GM19193 (cell line): ENCODE data around the gene BPIFB2.

Experiments used
- POLR2A ChIP-seq: IDR thresholded peaks from 4 replicates; pipeline ENCODE4 v1.6.1; 2011; ENCODE audit not compliant: insufficient read depth, insufficient read length; ENCODE audit errors: extremely low read depth

Gene BPIFB2

DNA sequence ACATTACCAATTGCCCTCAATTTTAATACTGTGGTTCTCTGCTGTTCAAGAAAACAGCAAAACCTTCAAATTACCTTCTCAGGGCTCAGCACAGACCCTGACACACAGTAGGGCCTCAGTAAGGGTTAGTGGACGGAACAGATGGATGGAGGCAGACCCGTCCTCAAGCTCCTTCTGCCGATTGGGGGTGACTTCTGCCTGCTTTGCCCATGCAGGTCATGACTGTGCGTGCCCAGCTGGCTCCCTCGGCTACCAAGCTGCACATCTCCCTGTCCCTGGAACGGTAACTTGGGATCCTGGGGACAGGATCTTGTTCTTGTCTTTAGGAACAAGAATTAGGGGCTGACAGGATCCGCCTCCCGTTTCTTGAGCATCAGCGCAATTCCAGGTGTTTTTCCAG lies 62.2 kb downstream of the BPIFB2 start:
- TF ChIP-seq POLR2A = no peak

DNA sequence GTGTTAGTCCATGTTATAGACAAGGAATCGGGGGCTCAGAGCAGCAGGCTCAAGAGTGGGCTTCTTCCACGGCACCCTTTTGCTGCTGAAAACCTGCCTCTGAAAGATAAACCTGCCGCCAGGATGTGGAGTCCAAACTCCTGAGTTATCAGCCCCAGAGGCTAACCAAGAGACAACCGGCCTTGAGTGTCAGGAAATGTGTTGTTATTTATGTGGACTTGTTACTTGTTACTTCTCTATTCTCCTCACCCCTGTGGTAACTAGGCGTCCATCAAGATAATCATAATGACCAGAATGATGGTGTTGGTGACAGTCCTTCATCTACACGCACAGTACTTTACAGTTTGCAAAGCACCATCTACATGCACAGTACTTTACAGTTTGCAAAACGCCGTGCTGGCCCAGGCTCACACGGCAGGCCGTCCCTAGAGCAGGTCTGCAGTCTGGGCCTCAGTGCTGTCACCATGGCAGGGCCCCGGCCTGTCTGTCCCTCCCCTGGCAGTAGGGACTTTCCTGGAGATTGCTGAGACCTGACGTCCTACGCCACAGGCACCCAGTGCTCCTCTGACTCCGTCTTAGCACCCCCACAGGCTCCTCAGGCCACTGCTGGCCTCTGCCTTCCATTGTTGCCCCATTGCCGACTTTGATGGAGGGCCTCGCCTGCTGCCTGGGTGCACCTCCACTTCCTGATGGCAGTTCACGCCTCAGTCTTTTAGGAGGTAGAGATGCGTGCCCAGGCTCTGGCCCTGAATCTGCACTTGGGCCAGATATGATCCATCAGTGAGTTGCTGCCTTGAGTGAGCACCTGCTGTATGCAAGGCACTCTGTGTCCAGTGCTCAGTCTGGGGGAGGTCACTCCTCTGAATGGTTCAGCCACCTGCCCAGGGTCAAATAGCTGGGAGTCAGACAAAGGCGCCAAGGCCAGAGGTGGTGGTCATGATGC lies 62.9 kb downstream of the BPIFB2 start:
- no peak for TF ChIP-seq POLR2A

DNA sequence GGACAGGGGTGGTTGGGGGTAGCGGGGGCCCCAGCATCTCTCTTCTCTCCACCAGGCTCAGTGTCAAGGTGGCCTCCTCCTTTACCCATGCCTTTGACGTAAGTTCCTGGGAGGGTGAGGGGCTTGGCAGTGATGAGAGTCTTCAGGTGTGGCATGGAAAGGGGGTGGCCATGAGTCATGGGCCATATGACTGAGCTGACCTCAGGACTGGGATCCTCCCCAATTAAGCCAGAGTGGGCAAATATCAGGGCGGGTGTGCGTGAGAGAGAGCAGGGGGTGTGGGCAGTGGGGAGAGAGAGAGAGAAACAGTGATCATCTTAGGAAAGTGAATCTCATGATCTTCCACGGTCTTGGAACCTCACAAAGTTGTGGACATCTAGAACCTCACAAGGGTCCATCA lies 63.7 kb downstream of the BPIFB2 start:
- no peak for TF ChIP-seq POLR2A

DNA sequence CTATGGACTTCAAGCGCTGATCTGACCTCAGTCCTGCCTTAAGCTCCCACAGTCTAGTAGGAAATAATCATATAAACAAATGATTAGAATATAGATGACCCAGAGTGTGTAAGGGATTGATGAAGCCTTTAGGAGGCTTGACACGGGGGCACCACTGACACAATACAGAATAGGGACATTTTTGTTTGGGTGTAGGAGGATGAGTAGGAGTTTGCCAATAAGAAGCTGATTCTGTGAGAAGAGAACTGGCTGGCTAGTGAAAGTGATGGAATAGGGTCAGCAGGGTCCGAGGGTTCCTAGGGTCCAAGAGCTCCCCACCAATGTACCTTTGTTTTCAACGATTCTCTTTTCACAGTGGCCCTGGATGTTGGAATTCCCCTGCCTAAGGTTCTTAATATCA lies 64.9 kb downstream of the BPIFB2 start:
- TF ChIP-seq POLR2A = no peak

DNA sequence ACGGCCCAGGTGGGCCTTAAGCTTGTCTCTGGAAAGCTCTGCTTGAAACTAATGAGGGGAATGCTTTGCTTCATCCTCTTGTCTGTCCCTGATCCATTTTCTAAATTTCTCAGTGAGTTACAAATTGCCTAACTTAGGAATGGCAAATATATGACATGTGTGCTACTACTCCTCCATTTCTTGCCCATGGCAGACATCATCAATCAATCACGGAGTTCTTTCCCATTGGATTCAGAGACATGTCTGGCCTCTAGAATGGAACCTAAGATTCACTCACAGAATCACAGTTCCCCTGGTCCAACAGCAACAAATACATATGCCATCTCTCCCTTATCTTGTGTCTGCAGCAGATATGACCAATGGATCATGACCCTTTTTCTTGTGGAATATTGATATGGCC lies 65.3 kb downstream of the BPIFB2 start:
- no peak for TF ChIP-seq POLR2A
